ENCODE results near the gene DCX.
"Not testable (repeated sequence)": the region's sequence is repeated elsewhere in the genome, so short reads cannot be mapped to it uniquely, and the experiment has no call there.

DCX gene

DNA sequence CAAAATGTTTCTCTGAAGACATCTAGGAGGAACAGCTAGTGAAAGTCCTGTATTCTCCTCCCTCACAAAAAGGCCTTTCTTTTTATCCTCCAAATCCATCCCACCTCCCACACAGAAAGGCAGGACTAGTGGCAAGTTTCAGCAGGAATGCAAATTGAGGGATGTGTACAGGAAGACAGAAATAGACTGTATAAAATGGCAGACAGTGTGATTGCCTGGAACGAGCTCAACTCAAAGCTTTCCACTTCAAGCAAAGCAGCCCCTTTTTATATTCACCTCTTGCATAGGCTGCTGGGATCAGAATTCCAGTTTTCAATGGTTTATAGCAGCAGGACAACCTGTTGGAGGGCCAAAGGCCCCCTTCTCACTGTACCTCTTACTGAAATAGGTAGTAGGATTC lies 57.5 kb downstream of the DCX start:
- no peak overlapping the region for H3K4me3 Mint-ChIP-seq
- H3K27me3 Mint-ChIP-seq (ENCODE audit: low read depth, poor library complexity) = peaks cover 3% of the 10 kb centered on the region
- no peaks in the 10 kb centered on the region for H3K9me3 Mint-ChIP-seq
- TF ChIP-seq, protein P1, sequence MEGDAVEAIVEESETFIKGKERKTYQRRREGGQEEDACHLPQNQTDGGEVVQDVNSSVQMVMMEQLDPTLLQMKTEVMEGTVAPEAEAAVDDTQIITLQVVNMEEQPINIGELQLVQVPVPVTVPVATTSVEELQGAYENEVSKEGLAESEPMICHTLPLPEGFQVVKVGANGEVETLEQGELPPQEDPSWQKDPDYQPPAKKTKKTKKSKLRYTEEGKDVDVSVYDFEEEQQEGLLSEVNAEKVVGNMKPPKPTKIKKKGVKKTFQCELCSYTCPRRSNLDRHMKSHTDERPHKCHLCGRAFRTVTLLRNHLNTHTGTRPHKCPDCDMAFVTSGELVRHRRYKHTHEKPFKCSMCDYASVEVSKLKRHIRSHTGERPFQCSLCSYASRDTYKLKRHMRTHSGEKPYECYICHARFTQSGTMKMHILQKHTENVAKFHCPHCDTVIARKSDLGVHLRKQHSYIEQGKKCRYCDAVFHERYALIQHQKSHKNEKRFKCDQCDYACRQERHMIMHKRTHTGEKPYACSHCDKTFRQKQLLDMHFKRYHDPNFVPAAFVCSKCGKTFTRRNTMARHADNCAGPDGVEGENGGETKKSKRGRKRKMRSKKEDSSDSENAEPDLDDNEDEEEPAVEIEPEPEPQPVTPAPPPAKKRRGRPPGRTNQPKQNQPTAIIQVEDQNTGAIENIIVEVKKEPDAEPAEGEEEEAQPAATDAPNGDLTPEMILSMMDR (IDR thresholded peaks at IDR 0.05) = no peak
- DNase-seq = no peak
- no peaks in the 10 kb centered on the region for H3K36me3 Mint-ChIP-seq (ENCODE audit: low read depth)
- H3K27ac Mint-ChIP-seq = no peak overlapping the region
- no peaks in the 10 kb centered on the region for H3K4me1 Mint-ChIP-seq

DNA sequence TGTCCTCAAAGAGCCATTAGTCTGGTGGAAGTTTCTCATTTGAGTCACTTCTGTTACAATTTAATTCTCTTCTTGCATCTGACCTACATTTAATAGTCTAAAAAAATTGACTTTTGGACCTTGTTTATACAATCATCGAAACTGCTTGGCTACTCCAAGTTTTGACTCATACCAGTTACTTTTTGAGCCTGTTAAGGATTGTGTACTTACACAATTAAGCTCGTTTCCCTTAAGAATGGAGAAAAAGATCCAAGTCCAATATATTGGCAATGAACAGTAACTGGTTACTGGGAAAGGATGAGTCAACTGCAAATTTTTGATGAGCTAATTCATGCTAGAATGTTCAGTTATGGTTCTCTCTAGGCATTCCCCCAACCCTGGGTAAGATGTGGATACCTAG lies 58.2 kb downstream of the DCX start:
- TF ChIP-seq, protein P1 (IDR thresholded peaks at IDR 0.05) = no peak
- H3K9me3 Mint-ChIP-seq = no peaks in the 10 kb centered on the region
- DNase-seq = no peak
- peaks cover 3% of the 10 kb centered on the region for H3K27me3 Mint-ChIP-seq (ENCODE audit: low read depth, poor library complexity)
- no peaks in the 10 kb centered on the region for H3K36me3 Mint-ChIP-seq (ENCODE audit: low read depth)
- H3K4me1 Mint-ChIP-seq = no peaks in the 10 kb centered on the region
- H3K4me3 Mint-ChIP-seq = no peak overlapping the region
- H3K27ac Mint-ChIP-seq = no peak overlapping the region

DNA sequence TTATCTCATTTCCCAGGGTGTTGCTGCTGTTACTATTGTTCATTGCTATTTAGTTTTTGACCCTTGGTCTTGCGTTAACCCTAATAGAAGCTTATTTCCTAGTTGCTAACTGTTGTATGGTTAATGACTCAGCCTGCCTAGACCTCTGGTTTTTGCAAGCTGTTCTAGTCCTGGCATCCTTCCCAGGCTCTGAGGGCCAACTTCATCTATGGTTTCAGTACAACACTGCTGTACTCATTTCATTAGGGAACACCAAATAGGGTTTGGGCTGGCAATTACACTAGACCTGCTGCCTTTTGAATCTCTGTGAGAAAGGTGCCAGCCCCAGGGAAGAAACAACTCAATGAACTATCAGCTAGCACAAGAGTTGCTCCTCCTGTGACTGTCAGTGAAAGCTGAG lies 59.6 kb downstream of the DCX start:
- TF ChIP-seq, protein P1 (IDR thresholded peaks at IDR 0.05) = no peak

DNA sequence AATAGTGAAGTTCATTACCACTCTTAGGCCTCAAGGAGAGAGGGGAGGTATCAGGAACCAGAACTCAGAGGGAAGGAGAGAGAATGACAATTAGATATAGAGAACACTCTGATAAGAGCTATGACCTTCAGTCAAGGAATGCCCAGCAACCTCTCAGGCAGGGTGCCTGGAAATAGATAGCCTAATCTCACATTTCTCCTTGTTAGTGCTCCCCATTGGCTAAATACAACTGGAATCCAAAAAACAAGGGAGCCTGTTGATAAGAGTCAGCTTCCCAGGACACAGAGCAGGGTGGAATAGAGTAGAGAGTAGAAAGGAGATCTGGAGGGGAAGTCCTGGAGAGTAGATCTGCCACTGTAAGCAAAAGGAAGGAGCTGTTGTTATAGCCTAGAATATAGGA lies 62.1 kb downstream of the DCX start:
- H3K27me3 Mint-ChIP-seq (ENCODE audit: low read depth, poor library complexity) = peaks cover 3% of the 10 kb centered on the region
- H3K27ac Mint-ChIP-seq = no peak overlapping the region
- H3K9me3 Mint-ChIP-seq = peaks cover 4% of the 10 kb centered on the region
- no peaks in the 10 kb centered on the region for H3K36me3 Mint-ChIP-seq (ENCODE audit: low read depth)
- TF ChIP-seq, protein P1 (IDR thresholded peaks at IDR 0.05) = no peak
- no peak for DNase-seq
- H3K4me3 Mint-ChIP-seq = no peak overlapping the region
- no peaks in the 10 kb centered on the region for H3K4me1 Mint-ChIP-seq

More for the DNA sequence above, 59.6 kb downstream of the DCX start:
- no peaks in the 10 kb centered on the region for H3K9me3 Mint-ChIP-seq
- H3K4me3 Mint-ChIP-seq = no peak overlapping the region
- no peak for DNase-seq
- H3K27ac Mint-ChIP-seq = no peak overlapping the region
- H3K27me3 Mint-ChIP-seq (ENCODE audit: low read depth, poor library complexity) = peaks cover 3% of the 10 kb centered on the region
- no peaks in the 10 kb centered on the region for H3K4me1 Mint-ChIP-seq
- H3K36me3 Mint-ChIP-seq (ENCODE audit: low read depth) = no peaks in the 10 kb centered on the region

DNA sequence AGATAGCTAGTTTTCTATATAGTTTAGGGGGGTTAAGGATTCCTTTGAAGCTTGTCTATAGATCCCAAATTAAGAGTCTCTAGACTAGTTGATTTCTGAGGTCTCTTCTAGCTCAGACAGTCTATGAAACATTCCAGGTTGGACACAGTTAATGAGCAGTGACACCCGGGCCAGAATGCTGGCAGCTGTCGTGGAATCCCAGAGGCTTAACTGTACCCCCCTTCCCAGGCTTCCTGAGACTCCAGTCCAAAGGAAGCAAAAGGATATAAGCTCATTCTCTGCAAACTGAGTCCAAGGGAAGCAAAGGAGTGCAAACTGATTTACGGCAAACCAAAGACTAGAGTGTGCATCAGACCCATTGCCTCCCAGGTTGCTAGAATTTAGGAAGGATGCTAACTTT lies 62.9 kb downstream of the DCX start:
- Mint-ChIP-seq H3K4me3 (no peak overlapping the region), H3K9me3 (peaks cover 4% of the 10 kb centered on the region), H3K27me3 (ENCODE audit: low read depth, poor library complexity) (peaks cover 3% of the 10 kb centered on the region), H3K36me3 (ENCODE audit: low read depth) (no peaks in the 10 kb centered on the region), H3K4me1 (no peaks in the 10 kb centered on the region), H3K27ac (no peak overlapping the region)
- TF ChIP-seq, protein P1 (IDR thresholded peaks at IDR 0.05) = no peak
- DNase-seq = no peak

DNA sequence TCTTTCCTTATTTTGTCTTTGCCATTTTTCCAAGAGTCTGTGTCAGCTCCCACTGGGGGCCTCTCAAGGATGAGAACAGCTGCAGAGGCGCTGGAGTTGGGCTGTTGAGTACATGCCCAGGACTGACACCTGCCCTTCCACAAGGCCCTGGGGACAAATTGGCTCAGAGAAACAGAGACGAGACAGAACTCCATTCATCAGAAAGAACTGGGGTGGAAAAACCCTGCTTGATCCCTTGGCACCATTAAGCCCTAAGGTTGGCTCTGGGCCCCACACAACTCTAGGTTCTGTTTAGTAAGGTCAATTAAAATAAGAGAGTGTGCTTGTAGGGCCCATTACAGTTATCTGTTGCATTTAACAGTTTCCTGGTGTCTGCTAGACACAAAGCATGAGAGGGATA lies 63.6 kb downstream of the DCX start:
- TF ChIP-seq, protein P1 (IDR thresholded peaks at IDR 0.05) = no peak
- Mint-ChIP-seq H3K27ac (no peak overlapping the region), H3K27me3 (ENCODE audit: low read depth, poor library complexity) (peaks cover 3% of the 10 kb centered on the region), H3K4me3 (no peak overlapping the region), H3K36me3 (ENCODE audit: low read depth) (no peaks in the 10 kb centered on the region), H3K9me3 (peaks cover 4% of the 10 kb centered on the region), H3K4me1 (no peaks in the 10 kb centered on the region)
- no peak for DNase-seq

DNA sequence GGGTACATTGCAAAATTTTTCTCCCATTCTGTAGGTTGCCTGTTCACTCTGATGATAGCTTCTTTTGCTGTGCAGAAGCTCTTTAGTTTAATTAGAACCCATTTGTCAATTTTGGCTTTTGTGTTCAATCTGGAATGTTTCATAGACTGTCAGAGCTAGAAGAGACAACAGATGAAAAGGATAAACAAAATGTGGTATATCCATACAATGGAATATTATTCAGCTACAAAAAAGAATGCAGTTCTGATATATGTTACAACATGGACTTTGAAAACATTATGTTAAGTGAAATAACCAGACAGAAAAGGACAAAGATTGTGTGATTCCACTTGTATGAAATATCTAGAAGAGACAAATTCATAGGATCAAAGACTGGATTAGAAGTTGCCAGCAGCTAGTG lies 65.8 kb downstream of the DCX start:
- H3K4me3 Mint-ChIP-seq; H3K4me1 Mint-ChIP-seq; H3K9me3 Mint-ChIP-seq; H3K27ac Mint-ChIP-seq; H3K27me3 Mint-ChIP-seq (ENCODE audit: low read depth, poor library complexity); DNase-seq; H3K36me3 Mint-ChIP-seq (ENCODE audit: low read depth): not testable (repeated sequence)
